IMR-90 (cell line): ENCODE data around the gene RNASE7. TPM values are rescaled to one million over a fixed set of nuclear protein-coding genes. Genes with fewer than 3 reads are reported as not detected.

Experiments
- ATAC-seq: fragments of 200-7000 bp; cut with Tn5 transposase; 2 replicates; pipeline ENCODE4 v1.9.1; 2020; ENCODE audit warnings: low read depth, mild to moderate bottlenecking, moderate library complexity
- BruUV-seq: library from RNA; stranded (reverse); fragments of 400-500 nt; replicated peaks from 2 replicates; lab custom pipeline; 2021; lab: Mats Ljungman, UMichigan
- CTCF ChIA-PET: fragments of 300-600 bp; formaldehyde crosslinking; extraction: SDS; loops from one replicate; lab custom pipeline; 2021; ENCODE audit warnings: antibody characterized with exemption; lab: Yijun Ruan, JAX
- POLR2A ChIA-PET: fragments of 300-600 bp; sonication (Branson Sonifier 250); formaldehyde crosslinking; loops from one replicate; lab custom pipeline; 2022; ENCODE audit warnings: antibody characterized with exemption; ENCODE audit not compliant: unreplicated experiment; lab: Charles Lee
- DNase-seq: peaks from one replicate; pipeline ENCODE4 v3.0.0; 2013
- H2AFZ ChIP-seq: replicated peaks from 2 replicates; pipeline ENCODE3; 2013; ENCODE audit warnings: low read length, mild to moderate bottlenecking; ENCODE audit not compliant: poor library complexity
- H2AK5ac ChIP-seq: 2 replicates; pipeline ENCODE4 v1.6.1; 2013; ENCODE audit warnings: low read depth, low read length, inconsistent platforms
- H2AK9ac ChIP-seq: replicated peaks from 2 replicates; pipeline ENCODE3; 2013; ENCODE audit warnings: mild to moderate bottlenecking, low read depth, low read length, moderate library complexity; ENCODE audit not compliant: poor library complexity
- H2BK120ac ChIP-seq: 2 replicates; pipeline ENCODE4 v1.6.1; 2013; ENCODE audit warnings: low read depth, low read length, inconsistent platforms
- H2BK15ac ChIP-seq: 3 replicates; pipeline ENCODE4 v1.6.1; 2013; ENCODE audit warnings: low read depth, low read length, inconsistent platforms
- H2BK20ac ChIP-seq: 2 replicates; pipeline ENCODE4 v1.6.1; 2013; ENCODE audit warnings: low read depth, mild to moderate bottlenecking, inconsistent platforms, low read length, moderate library complexity
- H2BK5ac ChIP-seq: 2 replicates; pipeline ENCODE4 v1.6.1; 2013; ENCODE audit warnings: mild to moderate bottlenecking, low read depth, low read length, inconsistent platforms; ENCODE audit not compliant: poor library complexity, severe bottlenecking
- H3K14ac ChIP-seq: replicated peaks from 2 replicates; pipeline ENCODE4 v1.6.1; 2013; ENCODE audit warnings: low read depth, low read length, inconsistent platforms
- H3K18ac ChIP-seq: 2 replicates; pipeline ENCODE4 v1.6.1; 2013; ENCODE audit warnings: low read depth, low read length, control low read depth
- H3K23ac ChIP-seq: 2 replicates; pipeline ENCODE4 v1.6.1; 2013; ENCODE audit warnings: low read depth, low read length, inconsistent platforms
- H3K27ac ChIP-seq: 2 replicates; pipeline ENCODE4 v1.5.1; 2013; ENCODE audit warnings: mild to moderate bottlenecking, control low read depth, low read length; ENCODE audit not compliant: insufficient read depth
- H3K27me3 ChIP-seq: 2 replicates; pipeline ENCODE4 v1.6.1; 2013; ENCODE audit warnings: low read length; ENCODE audit not compliant: control insufficient read depth, insufficient read depth
- H3K36me3 ChIP-seq: 2 replicates; pipeline ENCODE4 v1.6.1; 2013; ENCODE audit warnings: low read length, mixed read lengths; ENCODE audit not compliant: control insufficient read depth, insufficient read depth
- H3K4ac ChIP-seq: 2 replicates; pipeline ENCODE4 v1.6.1; 2013; ENCODE audit warnings: low read depth, low read length, inconsistent platforms
- H3K4me1 ChIP-seq: 2 replicates; pipeline ENCODE4 v1.6.1; 2013; ENCODE audit warnings: low read length, mixed read lengths; ENCODE audit not compliant: control insufficient read depth, insufficient read depth
- H3K4me2 ChIP-seq: 2 replicates; pipeline ENCODE4 v1.6.1; 2013; ENCODE audit warnings: low read depth, mild to moderate bottlenecking, control low read depth, low read length, moderate library complexity
- H3K4me3 ChIP-seq: 2 replicates; pipeline ENCODE4 v1.5.1; 2013; ENCODE audit warnings: low read depth, mild to moderate bottlenecking, control low read depth, low read length, moderate library complexity; ENCODE audit not compliant: insufficient read depth
- H3K56ac ChIP-seq: 2 replicates; pipeline ENCODE4 v1.6.1; 2013; ENCODE audit warnings: low read length, inconsistent platforms; ENCODE audit not compliant: insufficient read depth; ENCODE audit errors: extremely low read depth
- H3K79me1 ChIP-seq, 2 experiments: 2 replicates each; pipeline ENCODE4 v1.6.1; 2013; ENCODE audit warnings: low read length in 2 of 2, inconsistent platforms in 1 of 2, low read depth in 1 of 2
- H3K9ac ChIP-seq: 2 replicates; pipeline ENCODE4 v1.6.1; 2013; ENCODE audit warnings: low read depth, low read length, control low read depth
- H3K9me1 ChIP-seq: 2 replicates; pipeline ENCODE4 v1.6.1; 2013; ENCODE audit warnings: low read length, inconsistent platforms; ENCODE audit not compliant: insufficient read depth
- H3K9me3 ChIP-seq: 2 replicates; pipeline ENCODE4 v1.6.1; 2013; ENCODE audit warnings: low read length; ENCODE audit not compliant: control insufficient read depth, insufficient read depth
- H4K20me1 ChIP-seq: 2 replicates; pipeline ENCODE4 v1.6.1; 2013; ENCODE audit warnings: low read length, inconsistent platforms; ENCODE audit not compliant: insufficient read depth
- H4K5ac ChIP-seq: 2 replicates; pipeline ENCODE4 v1.6.1; 2013; ENCODE audit warnings: mild to moderate bottlenecking, low read depth, low read length, control low read depth
- H4K8ac ChIP-seq, 2 experiments: 2 replicates each; pipeline ENCODE4 v1.6.1; 2013; ENCODE audit warnings: low read depth in 2 of 2, low read length in 2 of 2, control low read depth in 1 of 2, inconsistent platforms in 1 of 2
- H4K91ac ChIP-seq: 2 replicates; pipeline ENCODE4 v1.6.1; 2013; ENCODE audit warnings: low read depth, low read length, inconsistent platforms; ENCODE audit not compliant: insufficient read depth
- BHLHE40 ChIP-seq: fragments of 150-350 bp; IDR thresholded peaks from 2 replicates; pipeline ENCODE4 v1.6.1; 2016; ENCODE audit warnings: mild to moderate bottlenecking, low read depth, low read length
- CEBPB ChIP-seq: IDR thresholded peaks from 2 replicates; pipeline ENCODE4 v1.6.1; 2012; ENCODE audit warnings: low read depth, low read length, improper control_type of control experiment
- CHD1 ChIP-seq: IDR thresholded peaks from 2 replicates; pipeline ENCODE4 v1.6.1; 2012; ENCODE audit warnings: low read depth, low read length, improper control_type of control experiment
- MAFK ChIP-seq: IDR thresholded peaks from 2 replicates; pipeline ENCODE4 v1.6.1; 2012; ENCODE audit warnings: low read depth, low read length, improper control_type of control experiment
- MAZ ChIP-seq: IDR thresholded peaks from 2 replicates; pipeline ENCODE4 v1.6.1; 2012; ENCODE audit warnings: low read depth, mild to moderate bottlenecking, low read length, improper control_type of control experiment, moderate library complexity, borderline replicate concordance
- MXI1 ChIP-seq: IDR thresholded peaks from 2 replicates; pipeline ENCODE4 v1.6.1; 2012; ENCODE audit warnings: low read depth, mild to moderate bottlenecking, low read length, moderate library complexity, borderline replicate concordance
- POLR2A ChIP-seq: IDR thresholded peaks from 2 replicates; pipeline ENCODE4 v1.6.1; 2012; ENCODE audit warnings: mild to moderate bottlenecking, low read depth, low read length
- RCOR1 ChIP-seq: IDR thresholded peaks from 2 replicates; pipeline ENCODE4 v1.6.1; 2012; ENCODE audit warnings: mild to moderate bottlenecking, low read length, improper control_type of control experiment; ENCODE audit not compliant: insufficient replicate concordance
- RFX5 ChIP-seq: IDR thresholded peaks from 2 replicates; pipeline ENCODE4 v1.8.0; 2012; ENCODE audit warnings: low read depth, mild to moderate bottlenecking, low read length, moderate library complexity
- WGBS, 2 experiments: methylation state at CpG; one replicate each; pipeline versions ENCODE4 v1.1.5 to v1.1.7; 2013; ENCODE audit warnings: missing lambda C conversion rate in 2 of 2; ENCODE audit not compliant: insufficient read length in 1 of 2; ENCODE audit errors: extremely low coverage in 2 of 2; 5-methylcytosine and 5-hydroxymethylcytosine counted together
- dilution Hi-C: fragments of 300-500 bp; cut with HindIII; formaldehyde crosslinking; loops from one replicate; pipeline ENCODE4 v1.14.3; 2018; ENCODE audit warnings: low sequenced_read_pairs; ENCODE audit not compliant: unreplicated experiment
- in situ Hi-C: fragments of 300-500 bp; cut with MboI; formaldehyde crosslinking; loops from 3 replicates; pipeline ENCODE4 v1.14.3; 2019; ENCODE audit warnings: low sequenced_read_pairs, inconsistent platforms, mixed read lengths
- intact Hi-C: fragments of 100-400 bp; cut with micrococcal nuclease; formaldehyde crosslinking; loops from 2 replicates; pipeline ENCODE4 v1.10.0; 2022
- polyA plus RNA-seq, 3 experiments: library from polyadenylated mRNA; depleted of rRNA; stranded (reverse); fragments of >200 nt; gene quantifications; 2 replicates each; pipeline ENCODE4 v1.2.3, GENCODE V29; 2012; ENCODE audit warnings: low replicate concordance in 1 of 3
- total RNA-seq: library from RNA; depleted of rRNA; stranded (reverse); fragments of >200 nt; gene quantifications from 2 replicates; pipeline ENCODE4 v1.2.3, GENCODE V29; 2012
- TF ChIP-seq, protein P1 (sequence below): fragments of 150-350 bp; IDR thresholded peaks from 2 replicates; pipeline ENCODE4 v1.6.1; 2017; ENCODE audit warnings: mild to moderate bottlenecking, antibody characterized with exemption, low read length, low read depth
- TF ChIP-seq, protein P2 (sequence below): fragments of 150-350 bp; IDR thresholded peaks from 2 replicates; pipeline ENCODE4 v1.6.1; 2016; ENCODE audit warnings: low read depth, mild to moderate bottlenecking, low read length, moderate library complexity, borderline replicate concordance
- TF ChIP-seq, protein P3 (sequence below): conservative IDR thresholded peaks from 2 replicates; pipeline ENCODE4 v1.5.1; 2012; ENCODE audit warnings: mild to moderate bottlenecking, low read depth, low read length, improper control_type of control experiment

RNASE7 gene
- total and polyA plus RNA-seq, 2 of the 4 experiments (the other 2 are of a cell fraction): not detected

DNA sequence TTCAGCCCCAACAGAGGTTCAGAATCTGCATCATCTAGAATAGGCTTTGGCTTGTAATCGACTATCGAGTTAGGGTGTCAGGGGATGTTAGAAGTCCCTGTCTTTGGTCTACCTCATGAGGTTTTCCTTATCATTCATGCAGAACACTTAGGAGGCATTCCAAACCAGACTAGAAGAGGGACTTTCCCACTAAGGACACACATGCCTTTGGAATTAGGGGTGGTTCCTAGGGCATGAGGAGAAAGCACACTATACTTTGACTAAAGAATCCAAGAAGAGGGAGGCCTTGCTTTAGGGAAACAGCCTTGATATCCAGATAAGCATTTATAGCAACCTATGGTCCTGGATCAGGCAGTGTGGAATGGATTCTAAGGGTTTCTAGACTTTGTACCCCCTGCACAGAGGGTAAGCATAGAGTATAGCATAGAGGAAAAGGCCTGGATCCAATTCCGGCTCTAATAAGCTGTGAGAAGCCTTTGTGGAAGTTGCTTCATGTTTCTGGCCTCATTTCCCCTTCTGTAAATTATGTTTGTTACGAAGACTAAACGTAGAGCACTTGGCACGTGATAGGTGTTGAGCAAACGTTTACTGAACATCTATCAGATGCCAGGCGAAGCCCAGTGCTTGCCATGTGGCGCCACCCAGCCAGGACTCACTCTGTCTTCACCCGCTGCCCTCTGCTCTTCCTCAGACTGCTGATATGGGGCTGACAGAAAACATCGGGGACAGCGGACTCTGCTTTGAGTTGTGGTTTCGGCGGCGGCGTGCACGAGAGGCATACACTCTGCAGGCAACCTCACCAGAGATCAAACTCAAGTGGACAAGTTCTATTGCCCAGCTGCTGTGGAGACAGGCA is 43.1 kb downstream of the RNASE7 start:
- Histone ChIP-seq H3K23ac (no peak overlapping the region), H2AFZ (no peak overlapping the region), H3K9ac (no peak overlapping the region), H2BK120ac (peak overlapping the region; percentile 42; the same call in 1 of the 2 replicates), H3K4me3 (no peak overlapping the region), H4K5ac (no peak overlapping the region; the same call in 1 of the 2 replicates), H3K18ac (peak overlapping the region; percentile 43; the same call in 1 of the 2 replicates), H4K91ac (no peak overlapping the region), H2BK5ac (peak overlapping the region; percentile 55), H2AK9ac (peak overlapping the region; percentile 21), H3K79me1 (peaks cover 3 to 17% of the 10 kb centered on the region in 2 experiments; a peak in 2 of 4 replicates), H4K20me1 (peaks cover 6% of the 10 kb centered on the region), H3K36me3 (peaks cover 66% of the 10 kb centered on the region), H3K9me3 (no peaks in the 10 kb centered on the region), H4K8ac (0 out of 4 replicates have a peak overlapping the region, but pooled peaks of 1 of the 2 experiments have one; percentile 52), H3K4me2 (peak overlapping the region; percentile 24; the same call in 1 of the 2 replicates), H2BK20ac (peak overlapping the region; percentile 43; the same call in 1 of the 2 replicates), H3K4me1 (peaks cover 26% of the 10 kb centered on the region), H2BK15ac (0 out of 3 replicates have a peak overlapping the region, but pooled peaks have one; percentile 2), H3K9me1 (peaks cover 7% of the 10 kb centered on the region), H3K4ac (peak overlapping the region; percentile 49; the same call in 1 of the 2 replicates), H3K27ac (peak overlapping the region; percentile 8; the same call in 1 of the 2 replicates), H3K27me3 (no peaks in the 10 kb centered on the region), H3K56ac (no peak overlapping the region), H3K14ac (peak overlapping the region; percentile 7; the same call in 1 of the 2 replicates), H2AK5ac (peak overlapping the region; percentile 30; the same call in 1 of the 2 replicates)
- POLR2A ChIA-PET: no interaction called here
- WGBS, 2 experiments: 79% methylated on average over 8 of the region's 17 CpGs; no CpG with 5 or more reads in 1 of the 2 experiments
- dilution Hi-C loops: no loop called here
- ATAC-seq (peak; percentile 50), DNase-seq (peak; percentile 91)
- CTCF ChIA-PET: no interaction called here
- BruUV-seq: no TSS peak
- intact Hi-C loops: loop anchor here (1.0 kb wide), 1 partner anchor 14 kb away; no protein-coding TSS in a partner anchor
- in situ Hi-C loops: loop anchor here (25.0 kb wide), 2 partner anchors 623 to 748 kb away; partner anchors contain the start of genes APEX1, CCNB1IP1, OSGEP and PARP2
- TF ChIP-seq, protein P1, sequence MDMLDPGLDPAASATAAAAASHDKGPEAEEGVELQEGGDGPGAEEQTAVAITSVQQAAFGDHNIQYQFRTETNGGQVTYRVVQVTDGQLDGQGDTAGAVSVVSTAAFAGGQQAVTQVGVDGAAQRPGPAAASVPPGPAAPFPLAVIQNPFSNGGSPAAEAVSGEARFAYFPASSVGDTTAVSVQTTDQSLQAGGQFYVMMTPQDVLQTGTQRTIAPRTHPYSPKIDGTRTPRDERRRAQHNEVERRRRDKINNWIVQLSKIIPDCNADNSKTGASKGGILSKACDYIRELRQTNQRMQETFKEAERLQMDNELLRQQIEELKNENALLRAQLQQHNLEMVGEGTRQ: peak; percentile 20; the same call in 1 of the 2 replicates
- TF ChIP-seq RCOR1 (no peak), MAZ (0 out of 2 replicates have a peak, but pooled peaks have one; percentile 23), MAFK (no peak), POLR2A (no peak), RFX5 (no peak), CHD1 (no peak), MXI1 (no peak), BHLHE40 (peak; percentile 41; the same call in 1 of the 2 replicates), CEBPB (peak; percentile 15; the same call in 1 of the 2 replicates)
- TF ChIP-seq, protein P2, sequence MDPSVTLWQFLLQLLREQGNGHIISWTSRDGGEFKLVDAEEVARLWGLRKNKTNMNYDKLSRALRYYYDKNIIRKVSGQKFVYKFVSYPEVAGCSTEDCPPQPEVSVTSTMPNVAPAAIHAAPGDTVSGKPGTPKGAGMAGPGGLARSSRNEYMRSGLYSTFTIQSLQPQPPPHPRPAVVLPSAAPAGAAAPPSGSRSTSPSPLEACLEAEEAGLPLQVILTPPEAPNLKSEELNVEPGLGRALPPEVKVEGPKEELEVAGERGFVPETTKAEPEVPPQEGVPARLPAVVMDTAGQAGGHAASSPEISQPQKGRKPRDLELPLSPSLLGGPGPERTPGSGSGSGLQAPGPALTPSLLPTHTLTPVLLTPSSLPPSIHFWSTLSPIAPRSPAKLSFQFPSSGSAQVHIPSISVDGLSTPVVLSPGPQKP: no peak
- TF ChIP-seq, protein P3, sequence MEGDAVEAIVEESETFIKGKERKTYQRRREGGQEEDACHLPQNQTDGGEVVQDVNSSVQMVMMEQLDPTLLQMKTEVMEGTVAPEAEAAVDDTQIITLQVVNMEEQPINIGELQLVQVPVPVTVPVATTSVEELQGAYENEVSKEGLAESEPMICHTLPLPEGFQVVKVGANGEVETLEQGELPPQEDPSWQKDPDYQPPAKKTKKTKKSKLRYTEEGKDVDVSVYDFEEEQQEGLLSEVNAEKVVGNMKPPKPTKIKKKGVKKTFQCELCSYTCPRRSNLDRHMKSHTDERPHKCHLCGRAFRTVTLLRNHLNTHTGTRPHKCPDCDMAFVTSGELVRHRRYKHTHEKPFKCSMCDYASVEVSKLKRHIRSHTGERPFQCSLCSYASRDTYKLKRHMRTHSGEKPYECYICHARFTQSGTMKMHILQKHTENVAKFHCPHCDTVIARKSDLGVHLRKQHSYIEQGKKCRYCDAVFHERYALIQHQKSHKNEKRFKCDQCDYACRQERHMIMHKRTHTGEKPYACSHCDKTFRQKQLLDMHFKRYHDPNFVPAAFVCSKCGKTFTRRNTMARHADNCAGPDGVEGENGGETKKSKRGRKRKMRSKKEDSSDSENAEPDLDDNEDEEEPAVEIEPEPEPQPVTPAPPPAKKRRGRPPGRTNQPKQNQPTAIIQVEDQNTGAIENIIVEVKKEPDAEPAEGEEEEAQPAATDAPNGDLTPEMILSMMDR: no peak
